HS-27A (cell line): ENCODE measurements around the gene MKRN2OS.

ENCODE experiments used
- DNase-seq: peaks from one replicate; pipeline ENCODE4 v3.0.0-alpha.2; 2012; ENCODE audit warnings: low read depth, missing footprints

The MKRN2OS gene

GRCh38 chr3:12545473-12545791 is at the start of gene MKRN2OS:
MKRN2OS (minus strand) TSS chr3:12545499; CDS start chr3:12545464, 35 bp downstream.
- DNase-seq = no peak

DNA sequence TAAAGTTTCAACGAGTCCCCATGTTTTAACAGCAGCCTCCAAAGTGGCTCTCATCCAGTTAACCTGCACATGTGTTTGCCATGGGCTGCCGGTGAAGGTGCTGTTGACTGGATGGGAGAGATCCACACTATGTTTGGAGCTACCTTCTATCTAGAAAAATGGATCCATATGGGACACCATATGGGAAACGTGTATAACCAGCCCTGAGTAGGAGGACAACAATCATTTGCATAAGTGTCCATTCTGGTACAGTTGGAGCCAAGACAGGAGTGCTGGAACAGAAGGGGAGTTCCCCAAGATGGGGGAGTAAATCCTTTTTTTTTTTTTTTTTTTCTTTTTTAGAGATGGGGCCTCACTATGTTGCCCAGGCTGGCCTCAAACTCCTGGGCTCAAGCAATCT is 48.2 kb upstream of the MKRN2OS start:
- no peak for DNase-seq

GRCh38 chr3:12591997-12592715 is 46.9 kb upstream of the MKRN2OS start:
- DNase-seq = no peak

- no peak for DNase-seq
Measured at GRCh38 chr3:12591456-12591855, 46.2 kb upstream of the MKRN2OS start.

- DNase-seq = no peak
Measured at GRCh38 chr3:12590096-12590495, 44.8 kb upstream of the MKRN2OS start.

DNA sequence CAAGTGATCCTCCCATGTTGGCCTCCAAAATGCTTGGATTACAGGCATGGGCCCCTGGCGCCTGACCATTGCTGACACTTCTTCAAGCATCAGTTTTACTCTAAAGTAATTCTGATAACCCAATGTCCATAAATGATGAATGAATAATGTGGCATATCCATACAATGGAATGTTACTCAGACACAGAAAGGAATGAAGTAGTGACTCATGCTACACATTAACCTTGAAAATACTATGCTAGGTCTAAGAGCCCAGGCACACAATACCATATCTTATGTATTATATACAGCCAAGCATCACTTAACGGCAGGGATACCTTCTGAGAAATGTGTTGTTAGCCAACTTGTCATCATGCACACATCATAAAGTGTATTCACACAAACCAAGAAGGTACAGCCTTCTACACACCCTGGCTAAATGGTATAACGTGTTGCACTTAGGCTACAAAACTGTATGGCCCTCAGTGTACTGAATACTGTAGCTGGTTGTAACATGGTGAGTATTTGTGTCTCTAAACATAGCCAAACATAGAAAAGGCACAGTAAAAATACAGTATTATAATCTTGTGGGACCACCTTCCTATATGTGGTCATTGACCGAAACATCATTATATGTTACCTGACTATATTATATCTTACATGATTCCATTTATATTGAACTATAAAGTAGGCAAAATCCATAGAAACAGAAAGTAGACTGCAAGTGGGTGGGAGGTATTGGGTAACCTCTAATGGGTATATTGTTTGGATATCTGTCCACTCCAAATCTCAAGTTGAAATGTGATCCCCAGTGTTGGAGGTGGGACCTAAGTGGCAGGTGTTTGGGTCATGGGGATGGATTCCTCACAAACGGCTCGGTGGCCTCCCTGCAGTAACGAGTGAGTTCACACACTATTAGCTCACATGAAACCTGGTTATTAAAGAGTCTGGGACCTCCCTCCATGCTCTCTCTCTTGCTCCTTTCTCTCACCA is 43.0 kb upstream of the MKRN2OS start:
- DNase-seq = no peak

DNA sequence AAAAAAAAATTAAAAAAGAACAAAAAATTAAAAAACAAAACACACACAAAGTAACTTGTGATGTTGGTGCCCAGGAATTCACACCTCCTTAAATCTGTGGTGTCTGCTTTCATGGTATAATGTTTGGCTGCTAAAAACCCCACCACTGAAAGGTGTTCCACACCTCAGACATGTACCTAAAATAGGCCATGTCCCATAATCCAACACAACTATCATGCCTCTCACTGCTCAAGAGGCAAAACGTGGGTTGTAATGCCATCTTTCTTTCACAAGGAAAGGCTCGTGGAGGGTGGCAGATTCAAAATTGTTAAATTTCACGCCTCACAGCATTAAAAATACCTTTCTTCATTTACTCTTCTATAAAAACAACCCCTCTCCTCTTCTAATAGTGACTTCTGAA is 41.1 kb upstream of the MKRN2OS start:
- DNase-seq = no peak

GRCh38 chr3:12585970-12586369 is 40.7 kb upstream of the MKRN2OS start:
- DNase-seq = no peak

- no peak for DNase-seq
Measured at GRCh38 chr3:12585181-12585580, 39.9 kb upstream of the MKRN2OS start.

DNA sequence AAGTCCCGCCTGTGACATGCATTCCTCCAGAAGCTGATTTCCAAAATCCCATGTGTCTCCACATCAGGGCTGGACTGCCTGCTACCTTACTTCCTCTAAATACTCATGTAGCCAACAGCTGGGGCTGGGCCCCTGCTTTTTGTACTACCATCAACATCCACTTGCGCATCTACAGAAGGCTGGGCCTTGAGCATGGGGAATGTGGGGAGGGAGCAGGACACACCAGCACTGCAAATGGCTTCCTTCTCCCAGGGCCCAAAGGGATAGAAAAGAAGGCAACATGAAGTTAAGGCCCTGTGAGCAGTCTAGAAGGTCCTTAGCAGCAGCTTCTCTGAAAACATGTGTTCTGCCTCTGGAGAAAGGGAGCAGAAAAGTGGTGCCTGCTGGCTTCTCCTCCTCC is 38.8 kb upstream of the MKRN2OS start:
- DNase-seq = no peak

GRCh38 chr3:12583280-12583679 is 38.0 kb upstream of the MKRN2OS start:
- no peak for DNase-seq

GRCh38 chr3:12582730-12583129 is 37.4 kb upstream of the MKRN2OS start:
- no peak for DNase-seq

DNA sequence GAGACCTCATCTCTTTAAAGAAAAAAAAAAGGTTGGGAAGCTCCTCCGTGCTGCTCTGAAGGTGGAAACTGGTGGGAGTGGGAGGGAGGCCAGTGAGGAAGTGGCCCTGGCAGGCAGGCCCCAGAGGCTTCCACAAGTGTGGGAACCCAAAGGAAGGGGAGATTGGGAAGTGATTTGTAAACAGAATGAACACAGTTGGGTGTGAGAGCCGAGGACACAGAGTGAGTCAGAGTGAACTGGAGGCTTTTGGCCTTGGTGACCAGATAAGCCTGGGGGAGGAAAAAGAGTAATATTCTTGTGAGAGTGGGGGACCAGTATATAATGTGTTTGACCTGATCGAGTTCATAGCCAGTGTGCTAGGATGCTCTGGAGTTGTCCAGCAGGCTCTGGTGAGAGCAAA is 34.6 kb upstream of the MKRN2OS start:
- DNase-seq = no peak

DNA sequence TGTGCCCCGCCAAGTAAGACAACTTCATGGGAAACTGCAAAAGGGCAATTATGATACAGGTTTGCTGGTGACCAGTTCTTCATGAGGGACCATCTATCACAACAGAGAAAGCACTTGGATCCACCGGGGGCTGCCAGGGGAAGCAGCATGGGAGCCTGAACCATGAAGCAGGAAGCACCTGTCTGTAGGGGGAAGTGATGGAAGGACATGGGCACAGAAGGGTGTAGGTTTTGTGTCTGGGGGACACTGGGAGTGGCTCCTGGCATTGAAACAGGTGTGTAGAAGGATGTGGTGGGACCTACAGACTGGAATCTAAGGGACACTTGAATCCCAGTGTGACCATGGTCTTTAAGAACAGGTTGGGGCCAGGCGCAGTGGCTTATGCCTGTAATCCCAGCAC is 34.2 kb upstream of the MKRN2OS start:
- DNase-seq = no peak

DNA sequence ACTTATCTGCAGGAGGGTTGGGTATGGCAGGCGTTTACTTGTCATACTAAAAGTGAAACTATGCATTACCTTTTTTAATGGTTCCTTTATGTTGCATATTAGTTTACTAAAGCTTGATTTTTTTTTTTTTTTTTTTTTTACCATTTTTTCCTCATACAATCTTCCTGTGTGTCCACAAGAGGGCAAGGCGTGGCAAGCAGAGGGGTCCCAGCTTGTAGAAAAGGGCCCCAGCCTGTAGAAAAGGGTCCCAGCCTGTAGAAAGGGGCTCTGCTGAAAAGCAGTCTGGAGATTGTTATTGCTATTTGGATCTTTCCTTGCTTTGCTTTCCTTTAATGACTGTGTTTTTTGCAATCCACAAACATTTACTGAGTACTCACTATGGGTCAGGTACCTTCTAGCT is 33.4 kb upstream of the MKRN2OS start:
- no peak for DNase-seq

DNA sequence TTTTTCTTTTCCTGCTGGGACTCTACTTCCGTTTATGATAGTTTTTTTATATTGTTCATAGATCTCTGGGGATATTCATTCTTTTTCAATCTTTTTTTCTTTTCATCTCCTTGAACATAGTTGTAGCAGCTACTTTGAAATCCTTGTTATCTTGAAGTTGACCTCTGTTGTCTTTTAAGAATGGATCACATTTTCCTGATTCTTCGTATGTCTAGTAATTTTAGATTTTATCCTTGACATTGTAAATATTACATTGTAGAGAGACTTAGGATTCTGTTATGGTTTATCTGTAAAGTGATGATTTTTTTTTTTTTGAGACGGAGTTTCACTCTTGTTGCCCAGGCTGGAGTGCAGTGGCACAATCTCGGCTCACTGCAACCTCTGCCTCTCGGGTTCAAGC is 32.1 kb upstream of the MKRN2OS start:
- no peak for DNase-seq

DNA sequence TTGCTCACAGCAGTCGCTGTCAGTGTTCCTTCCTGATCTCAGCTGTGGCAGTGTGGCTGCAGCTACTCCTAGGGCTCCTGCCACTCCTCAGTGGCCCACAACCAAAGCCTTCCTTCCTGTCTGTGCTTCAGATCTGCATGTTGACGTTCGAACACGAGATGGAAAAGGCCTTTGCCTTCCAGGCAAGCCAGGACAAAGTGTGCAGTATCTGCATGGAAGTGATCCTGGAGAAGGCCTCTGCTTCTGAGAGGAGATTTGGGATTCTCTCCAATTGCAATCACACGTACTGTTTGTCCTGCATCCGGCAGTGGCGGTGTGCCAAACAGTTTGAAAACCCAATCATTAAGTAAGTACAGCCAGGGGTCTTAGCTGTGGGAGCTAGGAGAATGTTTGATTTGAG is 29.4 kb upstream of the MKRN2OS start:
- no peak for DNase-seq

DNA sequence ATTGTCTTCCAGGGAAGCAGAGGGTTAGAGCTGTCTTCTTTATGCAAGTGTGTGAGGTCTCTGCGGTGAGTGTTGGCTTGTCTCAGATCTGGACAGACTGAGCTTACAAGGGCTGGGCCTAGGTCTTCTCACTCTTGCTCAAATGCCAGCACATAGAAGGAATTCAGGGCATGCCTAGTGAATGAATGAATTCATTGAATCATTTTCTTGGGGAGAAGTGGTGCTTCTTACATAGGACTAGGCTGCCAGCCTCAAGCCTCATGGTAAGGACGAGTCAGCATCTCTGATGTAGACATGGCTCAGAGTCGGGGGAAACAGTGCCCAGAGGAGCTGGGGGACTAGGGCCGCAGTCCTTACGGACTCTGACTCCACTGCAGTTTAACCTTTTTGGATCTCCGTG is 28.8 kb upstream of the MKRN2OS start:
- no peak for DNase-seq

- DNase-seq = no peak
Measured at GRCh38 chr3:12571986-12572385, 26.7 kb upstream of the MKRN2OS start.

DNA sequence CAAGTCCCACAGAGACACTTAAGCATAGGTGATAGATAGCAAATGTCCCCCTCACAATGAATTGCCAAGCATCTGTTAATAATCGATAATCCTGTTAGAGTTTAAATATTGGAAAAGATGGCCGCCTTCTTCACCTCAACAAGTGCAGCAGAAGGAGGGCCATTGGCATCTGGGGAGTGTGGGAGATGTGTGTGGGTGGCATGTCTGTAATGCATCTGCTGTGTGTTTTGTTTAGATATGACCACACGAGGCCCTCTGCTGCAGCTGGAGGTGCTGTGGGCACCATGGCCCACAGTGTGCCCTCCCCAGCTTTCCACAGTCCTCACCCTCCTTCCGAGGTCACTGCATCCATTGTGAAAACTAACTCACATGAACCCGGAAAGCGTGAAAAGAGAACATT is 24.5 kb upstream of the MKRN2OS start:
- DNase-seq = no peak

DNA sequence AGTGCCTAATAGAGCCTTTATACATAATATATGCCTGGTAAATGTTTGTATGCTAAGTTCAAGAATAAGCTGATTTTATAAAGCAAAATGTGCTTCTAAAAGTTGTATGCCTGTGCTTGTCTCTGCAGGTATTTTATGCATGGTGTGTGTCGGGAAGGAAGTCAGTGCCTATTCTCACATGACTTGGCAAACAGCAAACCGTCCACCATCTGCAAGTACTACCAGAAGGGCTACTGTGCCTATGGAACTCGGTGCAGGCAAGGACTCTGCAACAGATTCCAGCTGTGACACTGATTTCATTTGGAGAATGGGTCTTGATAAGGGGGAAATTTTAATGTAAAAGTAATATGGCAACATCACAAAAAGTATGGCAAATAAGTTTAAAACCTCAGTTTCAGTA is 23.4 kb upstream of the MKRN2OS start:
- DNase-seq = no peak

DNA sequence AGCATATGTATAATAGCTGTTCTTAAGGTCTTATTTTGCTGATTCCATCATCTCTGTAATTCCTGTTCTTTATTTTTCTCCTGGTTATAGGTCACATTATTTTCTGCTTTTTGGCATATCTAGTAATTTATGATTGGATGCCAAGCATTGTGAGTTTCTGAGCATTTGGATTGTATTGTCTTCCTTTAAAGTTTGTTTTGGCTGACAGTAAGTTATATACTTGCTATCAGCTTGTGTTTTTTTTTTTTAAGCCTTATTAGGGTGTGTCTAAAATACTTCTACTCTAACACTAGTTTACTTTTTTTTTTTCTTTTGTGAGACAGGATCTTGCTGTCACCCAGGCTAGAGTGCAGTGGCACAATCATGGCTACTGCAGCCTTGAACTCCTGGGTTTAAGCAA is 21.7 kb upstream of the MKRN2OS start:
- DNase-seq = no peak

- no peak for DNase-seq
Measured at GRCh38 chr3:12562451-12562850, 17.2 kb upstream of the MKRN2OS start.

- DNase-seq = no peak
Measured at GRCh38 chr3:12561397-12561796, 16.1 kb upstream of the MKRN2OS start.
